ENCODE measurements around the gene CD68. TPM values are rescaled to one million over a fixed set of nuclear protein-coding genes. Genes with fewer than 3 reads are reported as not detected.
A peak's percentile ranks its signal among the peaks of the same experiment; 100 is the strongest.

CD68 gene
- total RNA-seq, 4 donors from 2014 or later = 14.2 to 26.9 (median 16.2) TPM

GRCh38 chr17:7580604-7581575 lies 1.5 kb downstream of the CD68 start:
- DNase-seq (ENCODE audit: low spot score in 2 of 2) = peak in 1 of 2 donors; percentile 80
- intact Hi-C loops (cut with DNase I; ENCODE audit: low total_unique reads) = no loop called here
- no peak overlapping the region for H3K4me3 ChIP-seq (ENCODE audit: low read depth, poor library complexity, severe bottlenecking)
- TF ChIP-seq CTCF (IDR thresholded peaks at IDR 0.05) (no peak), POLR2A (IDR thresholded peaks at IDR 0.05) (no peak)
- WGBS, 2 donors = 79% methylated on average over 23 of the region's 23 CpGs

GRCh38 chr17:7582396-7583252 lies 3.2 kb downstream of the CD68 start:
- 81% methylated on average over 23 to 36 of the region's 36 CpGs for WGBS, 2 donors
- intact Hi-C loops (cut with DNase I; ENCODE audit: low total_unique reads) = no loop called here
- no peak overlapping the region for H3K4me3 ChIP-seq (ENCODE audit: low read depth, poor library complexity, severe bottlenecking)
- DNase-seq (ENCODE audit: low spot score in 2 of 2) = peak in 1 of 2 donors; percentile 88
- TF ChIP-seq CTCF (IDR thresholded peaks at IDR 0.05) = no peak
- no peak for TF ChIP-seq POLR2A (IDR thresholded peaks at IDR 0.05)

- DNase-seq (ENCODE audit: low spot score in 2 of 2) = peak; percentile 96 to 99
- TF ChIP-seq POLR2A (IDR thresholded peaks at IDR 0.05) = no peak
- no peak for TF ChIP-seq CTCF (IDR thresholded peaks at IDR 0.05)
- 11 to 15% methylated on average over 62 to 69 of the region's 69 CpGs for WGBS, 2 donors
- peak within 1 kb of the TSS; percentile 31 for H3K4me3 ChIP-seq (ENCODE audit: low read depth, poor library complexity, severe bottlenecking)
- intact Hi-C loops (cut with DNase I; ENCODE audit: low total_unique reads) = no loop called here
Observed at GRCh38 chr17:7583253-7584109, 4.0 kb downstream of the CD68 start, which contains the start of gene MPDU1. TSS of gene MPDU1 (plus strand) at chr17:7583852. CDS start at chr17:7583863, 11 bp downstream.

- intact Hi-C loops (cut with DNase I; ENCODE audit: low total_unique reads) = no loop called here
- H3K4me3 ChIP-seq (ENCODE audit: low read depth, poor library complexity, severe bottlenecking) = no peak overlapping the region
- no peak for TF ChIP-seq POLR2A (IDR thresholded peaks at IDR 0.05)
- no peak for TF ChIP-seq CTCF (IDR thresholded peaks at IDR 0.05)
- WGBS, 2 donors = 50 to 65% methylated on average over 9 of the region's 9 CpGs
- DNase-seq (ENCODE audit: low spot score in 2 of 2) = no peak
Observed at GRCh38 chr17:7586673-7587419, 7.4 kb downstream of the CD68 start.
